NCI-H1417 (cell line): ENCODE measurements around the gene TMEM117.
"Not testable (repeated sequence)": the region's sequence is repeated elsewhere in the genome, so short reads cannot be mapped to it uniquely, and the experiment has no call there.

Experiments
- DNase-seq, 3 experiments: peaks; one replicate each; lab custom pipeline; 2025; lab: John Stamatoyannopoulos, UW

TMEM117 gene

DNA sequence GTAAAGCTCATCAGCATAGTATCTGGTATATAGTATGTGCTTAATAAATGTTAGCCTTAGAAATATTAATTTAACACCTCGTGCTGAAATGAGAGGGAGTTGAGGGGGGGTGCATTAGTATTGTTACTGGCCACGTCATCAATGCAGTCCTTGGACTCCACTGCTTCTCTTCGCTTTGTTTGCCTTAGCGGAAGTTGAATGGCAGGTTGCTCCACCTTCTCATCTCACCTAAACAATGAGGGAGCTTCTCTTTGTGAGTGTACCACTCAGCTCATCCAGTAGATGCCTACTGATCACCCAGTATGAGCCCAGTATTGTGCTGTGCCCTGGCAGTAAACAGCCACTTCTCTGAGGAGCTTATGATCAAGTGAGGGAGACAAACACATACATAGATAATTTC lies 4.5 kb downstream of the TMEM117 start:
- no peak for DNase-seq

- no peak for DNase-seq
These were observed 5.4 kb downstream of the TMEM117 start for GRCh38 chr12:43841253-43841652.

- DNase-seq, result no peak
These were observed 6.4 kb downstream of the TMEM117 start for GRCh38 chr12:43842259-43842658.

GRCh38 chr12:43847425-43848225 lies 11.7 kb downstream of the TMEM117 start:
- not testable (repeated sequence) for DNase-seq

GRCh38 chr12:43848226-43848507 lies 12.3 kb downstream of the TMEM117 start:
- no peak for DNase-seq

DNA sequence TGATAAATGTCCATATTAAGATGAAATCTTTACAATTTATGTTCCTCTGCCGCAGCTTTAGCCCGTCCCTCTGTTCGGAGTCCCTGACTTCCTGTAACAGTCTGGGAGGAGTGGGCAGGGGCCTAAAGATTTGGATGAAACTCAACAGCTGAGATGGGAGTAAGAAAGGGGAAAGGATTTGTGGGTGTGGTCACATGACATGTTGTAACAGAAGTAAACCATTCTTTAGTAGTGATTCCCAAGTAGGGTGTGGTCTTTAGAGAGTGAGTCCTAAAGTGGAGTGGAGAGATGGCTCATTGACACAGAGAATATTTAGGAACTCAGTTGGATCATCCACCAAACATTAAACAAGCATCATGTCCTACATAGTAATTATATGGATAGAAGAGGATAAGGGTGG lies 12.9 kb downstream of the TMEM117 start:
- DNase-seq, result no peak

- DNase-seq, result no peak
These were observed 16.9 kb downstream of the TMEM117 start for GRCh38 chr12:43852744-43853143.

GRCh38 chr12:43856972-43857371 lies 21.1 kb downstream of the TMEM117 start:
- peak in 2 of 3 experiments; percentile 61 to 91 for DNase-seq

DNA sequence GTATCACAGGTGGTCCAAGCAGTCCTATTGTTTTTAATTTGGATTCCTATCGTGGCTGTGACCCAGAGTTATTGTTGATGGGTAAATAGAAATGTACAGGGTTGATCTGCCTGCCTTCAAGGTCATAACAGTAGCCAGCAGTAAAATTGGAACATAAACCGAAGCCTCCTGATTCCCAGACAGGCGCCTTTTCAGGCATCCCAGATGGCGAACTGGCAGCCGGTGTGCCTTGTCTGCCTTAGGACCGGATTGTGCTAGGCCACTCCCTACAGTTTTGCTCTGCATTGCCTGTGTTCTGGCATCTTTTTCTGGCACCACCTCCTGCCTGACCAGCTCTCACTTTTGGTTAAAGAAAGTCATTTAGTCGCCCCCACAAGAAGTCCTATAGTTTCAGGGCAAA lies 22.2 kb downstream of the TMEM117 start:
- no peak for DNase-seq

DNA sequence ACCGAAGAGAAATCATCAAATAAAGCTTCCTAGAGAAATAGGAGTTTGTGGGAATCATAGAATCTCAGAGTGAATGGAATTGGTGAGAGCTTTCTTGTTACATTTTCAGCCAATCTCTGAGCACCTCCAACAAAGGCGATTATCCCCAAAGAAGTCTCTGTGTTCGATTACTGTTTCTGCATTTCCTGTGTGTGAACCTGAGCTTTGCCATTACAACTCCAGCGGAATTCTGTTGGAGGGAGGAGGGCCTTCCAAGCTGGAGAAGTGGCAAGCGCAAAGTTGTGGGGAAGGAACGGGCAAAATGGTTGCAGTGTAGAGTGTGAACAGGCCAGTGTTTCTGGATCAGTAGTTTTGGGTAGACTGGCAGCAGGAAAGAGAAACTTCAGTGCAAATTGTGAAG lies 23.1 kb downstream of the TMEM117 start:
- no peak for DNase-seq

DNA sequence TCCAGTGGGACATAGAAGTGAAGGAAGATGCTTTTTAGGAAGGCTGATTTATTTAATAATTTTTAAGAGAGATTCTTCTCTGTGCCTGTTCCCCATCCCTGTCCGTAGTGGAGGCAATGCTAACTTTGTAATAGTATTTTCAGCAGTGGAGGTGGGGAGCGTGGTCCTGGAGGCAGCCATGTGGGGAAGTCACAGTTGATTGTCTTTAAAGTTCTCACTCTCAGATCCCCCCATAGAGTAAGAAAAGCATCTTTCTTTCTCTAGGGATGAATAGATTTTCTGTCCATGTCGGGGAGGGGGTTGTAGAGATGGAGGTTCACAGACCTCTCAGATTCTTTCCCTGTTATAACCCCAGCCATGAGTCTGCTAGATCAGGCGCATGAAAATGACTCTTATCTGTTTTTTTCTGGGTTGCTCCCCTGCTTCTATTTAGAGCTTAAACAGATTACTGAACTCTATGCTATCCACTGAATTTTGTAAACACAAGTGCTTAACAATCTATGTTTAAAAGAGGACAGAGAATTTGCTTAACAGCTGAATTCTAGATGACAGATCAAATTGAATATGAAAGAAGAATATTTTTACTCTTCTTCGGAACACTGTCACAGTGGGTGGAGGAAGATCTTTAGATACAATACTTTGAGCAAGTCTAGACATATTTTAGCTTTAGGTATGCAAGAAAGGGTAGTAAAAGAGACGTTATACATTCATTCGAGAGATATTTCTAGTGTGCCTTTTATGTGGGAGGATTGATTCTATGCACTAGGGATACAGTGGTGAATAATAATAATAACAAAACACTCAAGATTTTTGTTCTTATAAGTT lies 25.3 kb downstream of the TMEM117 start:
- no peak for DNase-seq

DNA sequence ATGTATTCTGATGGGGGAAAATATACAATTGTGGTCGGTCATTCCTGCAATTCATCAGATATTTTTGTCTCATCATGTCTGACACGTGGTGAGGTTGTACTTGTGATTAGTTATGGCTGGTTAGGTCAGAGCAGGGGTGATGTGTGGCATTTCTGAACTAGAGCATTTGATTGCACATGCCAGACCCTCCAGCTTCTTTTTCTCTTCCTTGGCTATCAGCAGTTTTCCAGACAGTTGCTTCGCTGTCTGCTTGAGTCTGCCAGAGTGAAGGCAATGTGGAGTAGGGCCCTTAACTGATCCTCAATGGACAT lies 25.9 kb downstream of the TMEM117 start:
- DNase-seq, result no peak

GRCh38 chr12:43863770-43864366 lies 28.0 kb downstream of the TMEM117 start:
- no peak for DNase-seq

- not testable (repeated sequence) for DNase-seq
These were observed 28.7 kb downstream of the TMEM117 start for GRCh38 chr12:43864557-43864956.

DNA sequence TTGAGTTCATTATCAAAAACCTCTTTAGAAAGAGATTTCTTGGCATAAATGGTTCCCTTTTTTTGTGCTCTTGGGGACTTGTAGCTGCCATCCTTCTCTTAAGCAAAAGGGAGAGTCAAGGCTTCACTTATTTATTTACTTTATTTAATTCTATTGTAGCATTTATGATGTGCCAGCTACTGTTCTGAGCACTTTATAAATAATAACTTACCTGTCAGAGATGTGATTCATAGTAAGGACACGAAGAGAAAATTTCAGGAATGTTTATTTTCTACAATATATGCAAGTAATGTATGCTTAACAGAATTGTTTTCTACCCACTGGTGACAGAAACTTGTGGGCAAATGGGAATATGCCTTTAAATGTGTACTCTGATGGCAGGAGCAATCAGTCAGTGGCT lies 33.3 kb downstream of the TMEM117 start:
- DNase-seq, result peak in 1 of 3 experiments; percentile 43

- not testable (repeated sequence) for DNase-seq
These were observed 33.9 kb downstream of the TMEM117 start for GRCh38 chr12:43869765-43870164.

DNA sequence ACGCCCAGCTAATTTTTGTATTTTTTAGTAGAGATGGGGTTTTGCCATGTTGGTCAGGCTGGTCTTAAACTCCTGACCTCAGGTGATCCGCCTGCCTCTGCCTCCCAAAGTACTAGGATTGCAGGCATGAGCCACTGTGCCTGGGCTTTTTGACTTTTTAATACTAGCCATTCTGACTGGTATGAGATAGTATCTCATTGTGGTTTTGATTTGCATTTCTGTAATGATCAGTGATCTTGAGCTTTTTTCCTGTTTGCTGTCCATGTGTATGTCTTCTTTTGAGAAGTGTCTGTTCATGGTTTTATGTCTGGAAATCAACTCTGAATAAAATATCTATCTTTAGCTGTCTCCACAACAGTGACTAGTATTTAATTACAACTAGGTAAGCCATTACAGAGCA lies 35.4 kb downstream of the TMEM117 start:
- not testable (repeated sequence) for DNase-seq

DNA sequence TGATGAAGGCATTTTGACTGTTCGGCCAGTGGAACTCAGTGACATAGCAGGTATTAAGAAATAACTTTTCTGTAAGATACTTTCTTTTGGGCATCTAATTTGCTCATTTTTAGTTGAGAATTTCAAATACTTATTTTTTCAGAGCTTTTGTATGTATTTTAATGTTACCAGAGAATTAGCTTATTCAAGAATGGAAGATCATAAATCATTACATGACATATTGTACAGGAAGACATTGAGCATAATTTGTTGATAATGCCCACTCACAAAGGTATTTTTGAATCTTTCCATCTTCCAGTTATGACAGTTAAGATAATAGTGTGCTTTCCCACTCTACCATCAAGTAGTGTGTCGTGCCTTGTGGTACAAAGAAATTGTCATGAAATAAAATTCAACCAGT lies 36.5 kb downstream of the TMEM117 start:
- no peak for DNase-seq

DNA sequence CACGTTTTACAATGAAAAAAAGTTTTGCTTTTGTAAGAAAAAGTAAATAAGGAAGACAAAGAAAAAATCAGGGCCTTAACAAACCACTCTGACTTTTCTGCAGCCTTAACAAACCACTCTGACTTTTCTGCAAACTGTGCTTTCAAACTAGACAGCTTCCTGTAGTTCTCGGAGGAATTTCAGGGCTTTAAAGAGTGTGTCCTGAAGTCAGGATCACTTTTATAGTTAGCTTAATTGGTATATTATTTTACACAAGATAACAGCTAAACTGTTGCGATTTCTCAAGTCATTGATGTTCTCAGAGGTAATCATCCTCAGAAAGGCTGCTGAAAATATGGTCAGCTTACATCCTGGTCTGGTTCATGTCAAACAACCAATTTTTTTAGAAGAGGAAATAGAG lies 42.2 kb downstream of the TMEM117 start:
- no peak for DNase-seq

DNA sequence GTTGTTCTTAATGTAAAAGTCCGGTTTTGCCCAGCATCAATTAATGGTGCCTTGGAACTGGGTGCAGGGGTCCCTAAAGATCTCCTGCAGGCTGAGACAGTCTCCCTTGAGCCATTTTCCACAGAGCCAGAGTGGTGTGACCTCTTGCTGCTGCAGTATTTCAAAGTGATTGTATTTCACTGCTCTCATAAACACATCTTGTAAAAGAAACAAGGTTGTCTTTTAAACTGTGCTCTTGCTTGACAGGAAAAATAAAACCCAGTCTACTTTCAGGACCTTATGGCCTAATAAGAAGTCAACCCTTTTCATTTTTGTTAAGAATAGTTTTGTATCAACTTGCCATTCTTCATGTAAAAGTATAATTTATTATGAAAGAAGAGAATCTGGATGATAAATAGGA lies 44.7 kb downstream of the TMEM117 start:
- DNase-seq, result no peak

GRCh38 chr12:43882578-43883178 lies 46.8 kb downstream of the TMEM117 start:
- peak; percentile 26 to 80 (median 43) for DNase-seq

DNA sequence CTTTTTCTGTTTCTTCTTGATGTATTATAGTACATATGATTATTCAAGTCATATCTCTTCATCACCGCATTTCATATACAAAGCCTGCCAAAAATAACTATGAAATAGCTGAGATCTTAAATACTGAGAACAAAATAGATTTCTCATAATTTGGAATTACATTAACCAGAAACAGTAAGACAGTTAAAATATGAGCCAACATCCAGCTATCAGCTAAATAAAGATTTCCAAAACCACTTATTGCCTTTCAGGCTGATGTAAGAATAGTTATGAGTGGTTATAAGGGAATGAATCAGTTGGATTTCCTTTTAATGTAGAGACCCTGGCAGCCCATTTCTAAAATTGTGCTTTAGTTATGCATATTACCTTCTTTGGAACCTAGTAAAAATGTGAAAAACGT lies 47.4 kb downstream of the TMEM117 start:
- DNase-seq, result no peak

DNA sequence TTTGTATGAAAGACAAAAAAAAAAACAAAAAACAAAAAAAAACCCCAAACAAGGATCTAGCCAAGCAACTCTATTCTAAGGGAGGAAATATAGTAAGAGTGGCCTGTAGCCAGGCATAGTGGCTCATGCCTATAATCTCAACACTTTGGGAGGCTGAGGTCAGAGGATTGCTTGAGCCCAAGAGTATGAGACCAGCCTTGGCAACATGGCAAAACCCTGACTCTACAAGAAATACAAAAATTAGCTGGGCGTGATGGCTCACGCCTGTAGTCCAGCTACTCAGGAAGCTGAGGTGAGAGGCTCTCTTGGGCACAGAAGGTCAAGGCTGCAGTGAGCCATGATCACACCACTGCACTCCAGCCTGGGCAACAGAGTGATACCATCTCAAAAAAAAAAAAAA lies 47.9 kb downstream of the TMEM117 start:
- no peak for DNase-seq
